SK-N-SH (cell line): ENCODE data around the gene PDE4D. TPM values are rescaled to one million over a fixed set of nuclear protein-coding genes. Genes with fewer than 3 reads are reported as not detected.
"Not testable (repeated sequence)": the region's sequence is repeated elsewhere in the genome, so short reads cannot be mapped to it uniquely, and the experiment has no call there.

ENCODE experiments used
- CTCF ChIA-PET: fragments of 300-600, 350-600 bp; formaldehyde crosslinking; extraction: SDS; loops from one replicate; lab custom pipeline; 2021; lab: Yijun Ruan, JAX
- POLR2A ChIA-PET: fragments of 350-600 bp; sonication (Branson Sonifier 250); formaldehyde crosslinking; extraction: SDS; loops from one replicate; lab custom pipeline; 2020; ENCODE audit warnings: antibody characterized with exemption, inconsistent platforms; lab: Yijun Ruan, JAX
- DNase-seq: peaks from one replicate; pipeline ENCODE4 v3.0.0; 2012
- H2AFZ ChIP-seq: fragments of 200-600 bp; sonication (generic); 2 replicates; pipeline ENCODE4 v1.8.1; 2016; ENCODE audit warnings: antibody characterized with exemption, mild to moderate bottlenecking, low read depth
- H3F3A ChIP-seq: fragments of 200-600 bp; sonication (generic); replicated peaks from 2 replicates; pipeline ENCODE3; 2016; ENCODE audit warnings: antibody characterized with exemption, mild to moderate bottlenecking; ENCODE audit not compliant: insufficient read depth
- H3K27ac ChIP-seq, 2 experiments: fragments of 200-500 bp in 1 of 2; fragments of 200-600 bp in 1 of 2; sonication (Bioruptor generic) in 1 of 2; sonication (generic), shearing (Covaris generic) in 1 of 2; 2 replicates each; pipeline versions ENCODE4 v1.5.1 to v1.6.1; 2014 to 2016; ENCODE audit warnings: low read depth in 2 of 2, inconsistent platforms in 1 of 2, low read length in 1 of 2, mild to moderate bottlenecking in 1 of 2, mixed read lengths in 1 of 2
- H3K27me3 ChIP-seq: fragments of 200-600 bp; sonication (generic), shearing (Covaris generic); 2 replicates; pipeline ENCODE4 v1.6.1; 2016; ENCODE audit warnings: mixed run types; ENCODE audit not compliant: insufficient read depth
- H3K36me3 ChIP-seq, 2 experiments: fragments of 200-500 bp in 1 of 2; fragments of 200-600 bp in 1 of 2; sonication (Bioruptor generic) in 1 of 2; sonication (generic) in 1 of 2; replicated peaks in 1 of 2; 2 replicates each; pipeline versions ENCODE3 to v1.5.1; 2014 to 2016; ENCODE audit warnings: low read length in 1 of 2, mild to moderate bottlenecking in 1 of 2; ENCODE audit not compliant: insufficient read depth in 2 of 2, control insufficient read depth in 1 of 2
- H3K4me1 ChIP-seq, 2 experiments: fragments of 200-500 bp in 1 of 2; fragments of 200-600 bp in 1 of 2; sonication (Bioruptor generic) in 1 of 2; sonication (generic), shearing (Covaris generic) in 1 of 2; 2 replicates each; pipeline versions ENCODE4 v1.5.1 to v1.6.1; 2014 to 2016; ENCODE audit warnings: low read depth in 1 of 2, low read length in 1 of 2, mixed run types in 1 of 2; ENCODE audit not compliant: insufficient read depth in 2 of 2, control insufficient read depth in 1 of 2
- H3K4me2 ChIP-seq: fragments of 200-600 bp; sonication (generic), shearing (Covaris generic); 2 replicates; pipeline ENCODE4 v1.6.1; 2017; ENCODE audit warnings: mixed run types
- H3K4me3 ChIP-seq, 2 experiments: fragments of 200-500 bp in 1 of 2; fragments of 200-600 bp in 1 of 2; sonication (Bioruptor generic) in 1 of 2; sonication (generic), shearing (Covaris generic) in 1 of 2; 2 replicates each; pipeline versions ENCODE4 v1.5.1 to v1.8.1; 2014 to 2016; ENCODE audit warnings: low read depth in 2 of 2, inconsistent platforms in 1 of 2, low read length in 1 of 2, mild to moderate bottlenecking in 1 of 2, mixed read lengths in 1 of 2, moderate library complexity in 1 of 2
- H3K79me2 ChIP-seq: fragments of 200-600 bp; sonication (generic); 2 replicates; pipeline ENCODE4 v1.8.1; 2017; ENCODE audit warnings: mild to moderate bottlenecking; ENCODE audit not compliant: insufficient read depth
- H3K9ac ChIP-seq: fragments of 200-600 bp; sonication (generic); 2 replicates; pipeline ENCODE4 v1.6.1; 2017; ENCODE audit warnings: mixed run types
- H3K9me2 ChIP-seq: fragments of 200-600 bp; sonication (generic); 2 replicates; pipeline ENCODE4 v1.6.1; 2017; ENCODE audit warnings: mixed run types
- H3K9me3 ChIP-seq: fragments of 200-600 bp; sonication (generic); 2 replicates; pipeline ENCODE4 v1.6.1; 2017; ENCODE audit warnings: mixed run types, mild to moderate bottlenecking, moderate library complexity
- H4K20me1 ChIP-seq: fragments of 200-600 bp; sonication (generic); 2 replicates; pipeline ENCODE4 v1.6.1; 2017; ENCODE audit warnings: mild to moderate bottlenecking, mixed run types; ENCODE audit not compliant: insufficient read depth
- CHD2 ChIP-seq: fragments of 150-350 bp; IDR thresholded peaks from 2 replicates; pipeline ENCODE4 v1.6.1; 2018; ENCODE audit warnings: low read length; ENCODE audit not compliant: partially characterized antibody
- CTCF ChIP-seq: fragments of 200-600 bp; sonication (generic); IDR thresholded peaks from 2 replicates; pipeline ENCODE4 v1.6.1; 2017; ENCODE audit warnings: antibody characterized with exemption, mild to moderate bottlenecking, moderate library complexity
- ELF1 ChIP-seq: IDR thresholded peaks from 2 replicates; pipeline ENCODE4 v1.4.0; 2012
- EP300 ChIP-seq, 2 experiments: IDR thresholded peaks; 2 replicates each; pipeline versions ENCODE4 v1.4.0 to v1.6.1; 2012; ENCODE audit warnings: borderline replicate concordance in 1 of 2, low read depth in 1 of 2, low read length in 1 of 2
- EZH2phosphoT487 ChIP-seq: fragments of 200-600 bp; sonication (generic); IDR thresholded peaks from 2 replicates; pipeline ENCODE4 v1.6.1; 2017; ENCODE audit warnings: low read depth, mixed run types, mild to moderate bottlenecking, antibody characterized with exemption, moderate library complexity, borderline replicate concordance
- FOSL2 ChIP-seq: IDR thresholded peaks from 2 replicates; pipeline ENCODE4 v1.4.0; 2012; ENCODE audit warnings: low read depth, mild to moderate bottlenecking, moderate library complexity, borderline replicate concordance
- FOXJ3 ChIP-seq: sonication (generic); formaldehyde crosslinking; IDR thresholded peaks from 2 replicates; pipeline ENCODE4 v1.5.1; 2020; ENCODE audit warnings: mild to moderate bottlenecking, missing genetic modification reagents
- GABPA ChIP-seq: IDR thresholded peaks from 2 replicates; pipeline ENCODE4 v1.4.0; 2012; ENCODE audit warnings: low read depth, mild to moderate bottlenecking
- JUND ChIP-seq: IDR thresholded peaks from 2 replicates; pipeline ENCODE4 v1.4.0; 2012
- NFIC ChIP-seq: IDR thresholded peaks from 2 replicates; pipeline ENCODE4 v1.4.0; 2012; ENCODE audit warnings: borderline replicate concordance
- NRF1 ChIP-seq: IDR thresholded peaks from 2 replicates; pipeline ENCODE4 v1.6.1; 2012; ENCODE audit warnings: low read depth, mild to moderate bottlenecking, low read length
- RCOR1 ChIP-seq: fragments of 150-350 bp; IDR thresholded peaks from 2 replicates; pipeline ENCODE4 v1.6.1; 2017; ENCODE audit warnings: antibody characterized with exemption, low read length
- RFX5 ChIP-seq: IDR thresholded peaks from 2 replicates; pipeline ENCODE4 v1.6.1; 2012; ENCODE audit warnings: mild to moderate bottlenecking, improper control_type of control experiment, low read length
- RXRA ChIP-seq: IDR thresholded peaks from 2 replicates; pipeline ENCODE4 v1.4.0; 2012; ENCODE audit warnings: low read depth, mild to moderate bottlenecking, borderline replicate concordance
- SIN3A ChIP-seq: IDR thresholded peaks from 2 replicates; pipeline ENCODE4 v1.6.1; 2012; ENCODE audit warnings: low read depth, mild to moderate bottlenecking, low read length, moderate library complexity, borderline replicate concordance
- SMC3 ChIP-seq: IDR thresholded peaks from 2 replicates; pipeline ENCODE4 v1.6.1; 2012; ENCODE audit warnings: low read depth, low read length, improper control_type of control experiment
- TAF1 ChIP-seq: IDR thresholded peaks from 2 replicates; pipeline ENCODE4 v1.6.1; 2012; ENCODE audit warnings: low read depth, mild to moderate bottlenecking, low read length, moderate library complexity, borderline replicate concordance
- USF1 ChIP-seq: IDR thresholded peaks from 2 replicates; pipeline ENCODE4 v1.4.0; 2012; ENCODE audit warnings: low read depth, borderline replicate concordance
- WGBS: methylation state at CpG from one replicate; pipeline ENCODE4 v1.1.6; 2017; ENCODE audit warnings: low lambda C conversion rate; 5-methylcytosine and 5-hydroxymethylcytosine counted together
- polyA plus RNA-seq, 3 experiments: library from polyadenylated mRNA; depleted of rRNA; stranded (reverse); fragments of >200 nt; gene quantifications; 2 replicates each; pipeline ENCODE4 v1.2.3, GENCODE V29; 2012
- TF ChIP-seq, protein P1 (sequence below): fragments of 150-350 bp; IDR thresholded peaks from 2 replicates; pipeline ENCODE4 v1.6.1; 2016; ENCODE audit warnings: mild to moderate bottlenecking, low read depth, low read length
- TF ChIP-seq, protein P2 (sequence below): IDR thresholded peaks from 2 replicates; pipeline ENCODE4 v1.6.1; 2012; ENCODE audit warnings: mild to moderate bottlenecking, low read depth, low read length, moderate library complexity

PDE4D gene
- polyA plus RNA-seq, 1 of the 3 experiments (the other 2 are of a cell fraction): 2.4 TPM

DNA sequence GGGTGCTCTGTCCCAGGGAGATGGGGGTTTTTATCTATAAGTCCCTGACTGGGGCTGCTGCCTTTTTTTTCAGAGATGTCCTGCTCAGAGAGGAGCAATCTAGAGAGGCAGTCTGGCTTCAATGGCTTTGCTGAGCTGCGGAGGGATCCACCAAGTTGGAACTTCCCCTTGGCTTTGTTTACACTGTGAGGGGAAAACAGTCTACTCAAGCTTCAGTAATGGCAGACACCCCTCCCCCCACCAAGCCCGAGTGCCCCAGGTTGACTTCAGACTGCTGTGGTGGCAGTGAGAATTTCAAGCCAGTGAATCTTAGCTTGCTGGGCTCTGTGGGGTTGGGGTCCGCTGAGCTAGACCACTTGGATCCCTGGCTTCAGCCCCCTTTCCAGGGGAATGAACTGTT, 934.8 kb downstream of the PDE4D start (continued):
- TF ChIP-seq SMC3 (no peak), RXRA (no peak), NRF1 (no peak), SIN3A (no peak)
- TF ChIP-seq, protein P1, sequence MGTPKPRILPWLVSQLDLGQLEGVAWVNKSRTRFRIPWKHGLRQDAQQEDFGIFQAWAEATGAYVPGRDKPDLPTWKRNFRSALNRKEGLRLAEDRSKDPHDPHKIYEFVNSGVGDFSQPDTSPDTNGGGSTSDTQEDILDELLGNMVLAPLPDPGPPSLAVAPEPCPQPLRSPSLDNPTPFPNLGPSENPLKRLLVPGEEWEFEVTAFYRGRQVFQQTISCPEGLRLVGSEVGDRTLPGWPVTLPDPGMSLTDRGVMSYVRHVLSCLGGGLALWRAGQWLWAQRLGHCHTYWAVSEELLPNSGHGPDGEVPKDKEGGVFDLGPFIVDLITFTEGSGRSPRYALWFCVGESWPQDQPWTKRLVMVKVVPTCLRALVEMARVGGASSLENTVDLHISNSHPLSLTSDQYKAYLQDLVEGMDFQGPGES: no peak

DNA sequence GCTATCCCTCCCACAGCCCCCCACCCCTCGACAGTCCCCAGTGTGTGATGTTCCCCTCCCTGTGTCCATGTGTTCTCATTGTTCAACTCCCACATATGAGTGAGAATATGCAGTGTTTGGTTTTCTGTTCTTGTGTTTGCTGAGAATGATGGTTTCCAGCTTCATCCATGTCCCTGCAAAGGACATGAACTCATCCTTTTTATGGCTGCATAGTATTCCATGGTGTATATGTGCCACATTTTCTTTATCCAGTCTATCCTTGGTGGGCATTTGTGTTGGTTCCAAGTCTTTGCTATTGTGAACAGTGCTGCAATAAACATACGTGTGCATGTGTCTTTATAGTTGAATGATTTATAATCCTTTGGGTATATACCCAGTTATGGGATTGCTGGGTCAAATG, 940.3 kb downstream of the PDE4D start:
- H3K79me2 ChIP-seq, H3K36me3 ChIP-seq, H3K27ac ChIP-seq, CTCF ChIA-PET, H2AFZ ChIP-seq, H4K20me1 ChIP-seq, H3K4me1 ChIP-seq, DNase-seq, H3K4me3 ChIP-seq, H3K27me3 ChIP-seq, H3K9ac ChIP-seq, H3K4me2 ChIP-seq, H3F3A ChIP-seq, POLR2A ChIA-PET, H3K9me3 ChIP-seq, H3K9me2 ChIP-seq: not testable (repeated sequence)
- WGBS: 33% methylated on average over 2 of the region's 2 CpGs

- Histone ChIP-seq H3K27me3 (no peaks in the 10 kb centered on the region), H3K4me2 (no peak overlapping the region), H3K4me3 (no peak overlapping the region), H4K20me1 (no peaks in the 10 kb centered on the region), H3K9me2 (no peaks in the 10 kb centered on the region), H3K36me3 (no peaks in the 10 kb centered on the region), H3K79me2 (no peaks in the 10 kb centered on the region), H2AFZ (no peak overlapping the region), H3K4me1 (no peaks in the 10 kb centered on the region), H3K27ac (no peak overlapping the region), H3K9ac (no peak overlapping the region), H3K9me3 (no peaks in the 10 kb centered on the region), H3F3A (no peaks in the 10 kb centered on the region)
- 20% methylated on average over 1 of the region's 2 CpGs for WGBS
- CTCF ChIA-PET: interaction anchor here (0.6 to 1.1 kb wide), 2 partner anchors 190 to 398 kb away, joined by 3 read pairs; no protein-coding TSS in a partner anchor
- no peak for DNase-seq
- POLR2A ChIA-PET: no interaction called here
- no peak for TF ChIP-seq CTCF
- TF ChIP-seq SIN3A: no peak
- no peak for TF ChIP-seq JUND
- TF ChIP-seq USF1: no peak
- TF ChIP-seq, protein P2, sequence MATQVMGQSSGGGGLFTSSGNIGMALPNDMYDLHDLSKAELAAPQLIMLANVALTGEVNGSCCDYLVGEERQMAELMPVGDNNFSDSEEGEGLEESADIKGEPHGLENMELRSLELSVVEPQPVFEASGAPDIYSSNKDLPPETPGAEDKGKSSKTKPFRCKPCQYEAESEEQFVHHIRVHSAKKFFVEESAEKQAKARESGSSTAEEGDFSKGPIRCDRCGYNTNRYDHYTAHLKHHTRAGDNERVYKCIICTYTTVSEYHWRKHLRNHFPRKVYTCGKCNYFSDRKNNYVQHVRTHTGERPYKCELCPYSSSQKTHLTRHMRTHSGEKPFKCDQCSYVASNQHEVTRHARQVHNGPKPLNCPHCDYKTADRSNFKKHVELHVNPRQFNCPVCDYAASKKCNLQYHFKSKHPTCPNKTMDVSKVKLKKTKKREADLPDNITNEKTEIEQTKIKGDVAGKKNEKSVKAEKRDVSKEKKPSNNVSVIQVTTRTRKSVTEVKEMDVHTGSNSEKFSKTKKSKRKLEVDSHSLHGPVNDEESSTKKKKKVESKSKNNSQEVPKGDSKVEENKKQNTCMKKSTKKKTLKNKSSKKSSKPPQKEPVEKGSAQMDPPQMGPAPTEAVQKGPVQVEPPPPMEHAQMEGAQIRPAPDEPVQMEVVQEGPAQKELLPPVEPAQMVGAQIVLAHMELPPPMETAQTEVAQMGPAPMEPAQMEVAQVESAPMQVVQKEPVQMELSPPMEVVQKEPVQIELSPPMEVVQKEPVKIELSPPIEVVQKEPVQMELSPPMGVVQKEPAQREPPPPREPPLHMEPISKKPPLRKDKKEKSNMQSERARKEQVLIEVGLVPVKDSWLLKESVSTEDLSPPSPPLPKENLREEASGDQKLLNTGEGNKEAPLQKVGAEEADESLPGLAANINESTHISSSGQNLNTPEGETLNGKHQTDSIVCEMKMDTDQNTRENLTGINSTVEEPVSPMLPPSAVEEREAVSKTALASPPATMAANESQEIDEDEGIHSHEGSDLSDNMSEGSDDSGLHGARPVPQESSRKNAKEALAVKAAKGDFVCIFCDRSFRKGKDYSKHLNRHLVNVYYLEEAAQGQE: no peak
- TF ChIP-seq RCOR1: no peak
- TF ChIP-seq FOSL2: no peak
- no peak for TF ChIP-seq TAF1
- TF ChIP-seq RFX5: no peak
- TF ChIP-seq NFIC: no peak
- no peak for TF ChIP-seq GABPA
- no peak for TF ChIP-seq EZH2phosphoT487
- TF ChIP-seq EP300 (IDR thresholded peaks at IDR 0.05; ENCODE audit: borderline replicate concordance in 1 of 2, low read depth in 1 of 2, low read length in 1 of 2): no peak
- no peak for TF ChIP-seq ELF1
- TF ChIP-seq CHD2: no peak
- TF ChIP-seq FOXJ3 (CRISPR knock-in tag): no peak
- no peak for TF ChIP-seq SMC3
Measured at GRCh38 chr5:58950224-58950623, 943.3 kb downstream of the PDE4D start.
